Stimulated activated CD4-positive, alpha-beta T cell treated with anti-CD3 and anti-CD28 coated beads, Interleukin-4, amount 100 ng/mL, for 48 hours (primary cell): Measurements from ENCODE around the gene TMEM89.

ENCODE experiments used
- DNase-seq, 2 donors: peaks; one replicate each; pipeline ENCODE4 v3.0.0-alpha.2; 2020; ENCODE audit warnings: low read depth in 2 of 2

TMEM89 gene

DNA sequence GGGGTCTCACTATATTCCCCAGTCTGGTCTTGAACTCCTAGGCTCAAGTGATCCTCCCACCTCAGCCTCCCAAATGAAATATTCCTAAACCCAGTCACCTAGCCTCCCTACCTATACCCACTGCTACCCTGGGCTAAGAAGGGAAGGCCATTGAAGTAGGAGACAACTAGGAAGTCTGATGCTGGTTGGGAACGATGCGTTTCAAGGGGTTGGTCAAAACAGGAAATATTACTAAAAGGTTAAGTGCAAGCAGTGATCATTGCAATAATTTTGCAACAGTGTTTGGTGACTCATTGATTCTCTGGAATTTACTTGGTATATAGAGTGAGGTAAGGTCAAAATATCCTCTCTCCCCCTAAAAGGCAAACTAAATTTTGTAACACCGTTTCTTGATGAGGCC, 7.5 kb downstream of the TMEM89 start:
- no peak for DNase-seq

DNA sequence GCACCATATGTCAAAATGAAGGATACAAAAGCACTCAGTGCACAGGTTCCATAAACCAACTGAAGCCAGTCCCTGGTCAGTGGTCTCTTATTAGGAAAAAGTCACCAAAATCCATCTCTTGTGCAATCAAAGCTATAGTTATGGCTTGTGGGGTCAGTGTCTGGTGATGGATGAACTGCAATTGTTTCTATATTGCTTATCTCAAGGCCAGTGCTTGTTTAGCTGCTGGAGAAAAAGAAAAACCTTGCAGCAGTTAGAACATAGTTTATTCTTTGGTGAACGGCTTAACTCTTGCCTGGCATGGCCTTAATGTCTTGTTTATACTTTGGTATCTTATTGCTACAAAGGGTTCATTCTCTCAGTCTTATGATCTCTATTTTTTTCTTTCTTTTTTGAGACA, 9.3 kb downstream of the TMEM89 start:
- no peak for DNase-seq

DNA sequence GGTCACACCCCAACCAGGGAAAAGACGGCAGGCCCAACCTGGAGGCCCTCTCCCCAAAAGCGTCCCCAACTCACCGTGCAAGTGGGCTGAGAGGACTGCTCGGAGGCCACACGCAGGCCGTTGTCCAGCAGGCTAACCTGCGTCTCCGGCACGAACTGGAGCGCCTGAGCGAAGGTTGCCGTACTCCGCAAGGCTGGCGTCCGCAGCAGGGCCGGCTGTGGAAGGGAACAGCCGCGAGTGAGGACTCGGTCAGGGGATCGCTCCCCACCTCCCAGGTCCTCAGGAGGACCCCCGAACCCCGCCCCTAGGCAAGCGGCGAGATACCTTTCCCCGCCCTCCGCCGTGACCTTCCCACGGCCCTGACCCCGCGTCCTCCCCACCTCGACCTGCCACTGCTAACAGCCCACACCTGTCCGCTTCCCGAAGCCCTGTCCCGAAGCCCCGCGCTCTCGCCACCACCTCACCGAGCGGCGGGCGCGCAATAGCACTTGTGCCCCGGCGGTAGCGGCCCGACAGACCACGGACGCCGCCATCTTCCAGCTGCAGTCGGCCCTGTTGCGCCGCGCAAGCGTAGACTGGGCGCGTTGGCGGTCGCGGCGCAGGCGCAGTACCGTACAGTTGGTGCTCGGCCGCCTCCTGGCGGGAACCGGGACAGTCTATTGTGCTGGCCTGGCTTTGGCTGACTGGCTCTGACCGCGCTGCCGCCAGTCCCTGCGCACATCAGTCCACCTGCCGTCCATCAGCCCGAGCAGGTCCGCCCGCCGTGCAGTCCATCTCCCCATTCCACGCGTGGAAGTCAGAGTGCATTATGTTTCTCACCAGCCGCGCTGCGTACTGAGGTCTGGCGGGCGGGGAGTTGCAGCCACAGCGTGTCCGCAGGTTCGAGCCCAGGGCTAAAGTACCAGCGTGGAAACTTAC, 12.2 kb downstream of the TMEM89 start, which contains the start of gene UQCRC1:
Gene UQCRC1 (minus strand): TSS at position 559 of the 918 bp plus-strand sequence. CDS start 26 bp downstream, at position 533.
- peak; percentile 84 to 87 for DNase-seq

DNA sequence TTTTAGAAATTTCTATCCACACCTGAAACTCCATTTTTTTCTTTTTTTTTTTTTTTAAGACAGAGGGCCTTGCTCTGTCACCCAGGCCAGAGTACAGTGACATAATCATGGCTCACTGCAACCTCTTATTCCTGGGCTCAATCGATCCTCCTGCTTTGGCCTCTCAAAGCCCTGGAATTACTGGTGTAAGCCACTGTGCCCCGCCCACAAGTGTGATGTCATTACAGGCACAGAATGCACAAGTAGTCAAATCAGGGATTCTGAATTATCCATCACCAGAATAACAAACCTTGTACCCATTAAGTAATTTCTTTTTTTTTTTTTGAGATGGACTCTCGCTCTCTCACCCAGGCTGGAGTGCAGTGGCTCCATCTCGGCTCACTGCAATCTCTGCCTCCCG, 14.1 kb downstream of the TMEM89 start:
- peak in 1 of 2 donors; percentile 26 for DNase-seq

DNA sequence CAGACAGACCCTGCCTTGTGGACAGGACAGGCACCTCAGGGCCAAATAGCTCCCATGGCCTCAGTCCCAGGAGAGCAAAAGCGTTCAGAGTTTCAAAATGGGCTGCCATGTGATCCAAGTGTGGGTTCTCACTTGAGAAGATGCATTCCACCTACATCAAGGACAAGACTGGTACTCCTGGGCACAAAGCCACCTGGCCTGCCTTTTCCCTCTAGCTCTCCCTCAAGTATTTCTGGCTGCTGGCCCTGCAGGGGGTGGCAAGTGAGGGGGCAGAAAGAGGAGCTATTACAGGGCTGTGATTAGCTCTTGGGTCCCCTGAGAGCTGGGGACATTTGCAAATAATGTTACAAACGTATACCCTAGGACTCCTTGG, 20.0 kb downstream of the TMEM89 start:
- DNase-seq, result no peak

DNA sequence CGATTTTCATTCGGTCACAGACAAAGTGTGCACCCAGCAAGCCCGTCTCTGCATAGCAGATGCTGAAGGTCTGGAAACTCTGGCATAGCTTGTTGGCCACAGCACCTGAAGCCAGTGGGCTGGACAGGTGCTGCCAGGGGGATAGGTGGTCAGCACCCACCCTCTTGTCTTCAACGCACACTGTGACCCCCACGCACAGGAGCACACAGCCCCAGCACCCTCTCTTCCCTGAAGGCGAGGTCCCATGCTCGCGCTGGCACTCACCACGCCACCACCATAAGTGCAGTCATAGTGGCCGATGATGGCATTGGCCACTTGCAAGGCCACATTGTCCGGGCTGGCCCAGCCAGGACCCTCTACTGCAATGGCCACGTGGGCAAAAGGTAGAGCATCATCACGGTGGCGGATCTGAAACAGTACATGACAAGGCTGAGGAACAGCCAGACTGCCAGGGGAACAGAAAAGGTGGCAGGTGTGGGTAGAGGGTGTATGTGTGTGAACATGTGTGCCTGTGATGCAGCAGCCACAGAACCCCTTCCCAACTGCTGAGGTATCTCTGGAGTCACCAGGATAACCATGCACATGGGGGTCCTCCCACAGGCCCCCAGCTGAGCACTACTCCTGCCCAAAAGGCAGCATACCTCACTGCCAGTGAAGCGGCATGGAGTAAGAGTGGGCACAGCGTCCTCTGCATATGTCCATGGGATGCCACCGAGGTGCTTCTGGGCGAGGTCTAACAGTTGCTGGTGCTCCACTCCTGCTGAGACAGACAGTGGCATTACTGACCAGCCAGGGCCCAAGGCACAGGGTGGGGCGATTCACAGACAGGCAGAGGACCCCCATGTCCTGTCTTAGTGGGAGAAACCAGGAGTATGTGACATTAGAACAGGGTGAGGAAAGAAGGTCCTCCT, 20.6 kb downstream of the TMEM89 start:
- DNase-seq, result no peak

DNA sequence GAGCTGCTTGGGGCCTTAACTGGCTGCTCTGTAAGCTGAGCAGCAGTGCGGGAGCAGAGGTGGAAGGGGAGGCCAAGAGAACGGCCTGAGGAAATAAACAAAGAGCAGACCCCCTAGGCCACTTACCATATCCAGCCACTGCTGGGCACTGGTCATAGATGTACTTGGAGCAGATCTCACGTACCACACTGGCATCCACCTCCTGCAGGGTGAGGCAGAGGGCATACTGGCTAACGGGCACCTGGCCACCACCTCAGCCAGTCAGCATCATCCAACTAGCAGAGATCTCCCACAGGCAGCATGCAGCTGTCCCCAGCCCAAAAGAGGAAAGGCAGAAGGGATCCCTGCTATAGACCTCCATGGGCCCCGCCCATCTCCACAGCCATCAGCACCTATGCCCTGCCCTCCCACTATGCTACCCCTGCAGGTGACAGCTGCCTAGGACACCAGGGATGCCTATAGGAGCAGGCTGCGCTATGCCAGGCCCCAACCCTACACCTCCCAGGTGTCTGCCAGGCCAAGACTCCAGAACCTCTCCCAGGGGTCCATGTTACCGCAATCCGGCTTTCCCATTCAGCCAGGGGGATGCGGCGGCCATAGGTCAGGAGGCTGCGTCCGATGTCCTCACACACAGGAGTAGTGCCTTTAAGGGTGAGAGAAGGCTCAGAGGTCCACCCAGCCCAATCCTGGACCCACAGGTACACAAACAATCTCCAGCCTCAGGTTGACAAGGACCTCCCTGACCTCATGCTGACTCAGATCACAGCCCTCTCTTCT, 21.9 kb downstream of the TMEM89 start:
- DNase-seq, result no peak

DNA sequence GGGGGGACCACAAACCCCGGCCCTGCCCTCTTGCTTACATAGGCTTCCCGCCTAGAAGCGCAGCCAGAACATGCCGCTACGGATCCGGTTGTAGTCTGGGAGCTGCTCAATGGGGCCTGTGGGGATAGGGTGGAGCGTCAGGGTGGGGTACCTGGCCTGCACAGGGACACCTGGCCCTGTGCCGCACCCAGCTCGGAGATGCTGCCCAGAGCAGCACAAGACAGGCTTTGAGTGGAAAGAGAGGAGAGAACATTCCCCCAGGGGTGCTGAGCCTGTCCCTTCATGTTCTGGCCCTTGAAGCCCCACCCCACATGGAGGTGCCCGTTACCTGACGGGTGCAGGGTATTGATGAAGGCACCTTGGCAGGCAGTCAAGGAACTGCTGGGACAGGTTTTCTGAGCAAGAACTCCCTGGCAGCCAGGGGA, 22.5 kb downstream of the TMEM89 start:
- DNase-seq, result no peak

DNA sequence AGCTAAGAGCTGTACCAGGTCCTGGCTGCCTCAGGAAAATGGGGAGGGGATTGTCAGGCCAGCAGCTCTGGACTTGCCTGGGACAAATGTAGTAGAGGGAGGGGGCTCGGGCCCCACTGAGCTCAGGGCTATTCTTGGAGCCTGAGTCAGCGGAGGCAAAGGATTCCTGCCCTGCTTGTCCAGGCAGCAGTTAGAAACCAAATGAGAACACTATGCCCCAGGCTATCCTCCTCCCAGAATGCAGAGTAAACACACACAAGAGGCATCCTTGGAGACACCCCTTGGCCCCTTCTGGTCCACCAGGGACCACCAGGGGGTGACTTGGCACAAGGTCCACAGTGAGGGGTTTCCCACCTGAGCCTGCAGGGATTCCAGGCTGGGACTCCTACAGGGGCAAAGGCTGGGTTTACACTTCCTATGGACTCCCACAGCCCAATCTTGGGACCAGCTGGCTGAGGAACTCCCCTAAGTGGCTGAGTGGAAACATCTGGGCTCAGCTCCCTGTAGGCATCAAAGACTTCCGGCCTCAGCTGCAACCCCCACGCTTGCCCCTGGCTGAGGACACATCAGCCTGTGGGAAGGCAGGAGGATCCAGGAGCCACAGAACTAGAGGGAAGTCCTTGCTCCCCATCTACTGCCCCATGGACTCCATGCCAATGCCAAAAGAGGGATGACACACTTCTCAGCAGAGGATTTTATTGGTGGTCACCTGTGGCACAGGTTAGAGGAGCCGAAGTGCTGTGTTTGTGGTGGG, 23.1 kb downstream of the TMEM89 start:
- DNase-seq, result no peak

DNA sequence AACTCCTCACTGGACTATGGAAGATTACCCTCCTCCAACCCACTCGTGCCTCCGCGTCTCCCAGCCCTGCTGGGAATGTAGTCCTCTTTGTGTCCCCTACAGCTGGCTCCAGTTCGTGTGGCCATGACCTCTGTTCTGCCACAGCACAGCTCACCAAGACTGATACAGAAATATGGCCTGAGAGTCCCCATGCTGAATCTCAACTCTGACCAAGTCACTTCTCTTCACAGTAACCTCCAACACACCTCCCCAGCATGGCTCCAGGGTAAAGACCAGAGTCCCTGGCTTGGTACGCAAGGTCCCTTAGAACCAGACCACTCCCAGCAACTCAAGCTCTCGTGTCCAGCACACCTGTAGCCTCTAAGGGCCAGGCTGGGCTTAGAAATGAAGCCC, 24.2 kb downstream of the TMEM89 start:
- DNase-seq, result no peak

DNA sequence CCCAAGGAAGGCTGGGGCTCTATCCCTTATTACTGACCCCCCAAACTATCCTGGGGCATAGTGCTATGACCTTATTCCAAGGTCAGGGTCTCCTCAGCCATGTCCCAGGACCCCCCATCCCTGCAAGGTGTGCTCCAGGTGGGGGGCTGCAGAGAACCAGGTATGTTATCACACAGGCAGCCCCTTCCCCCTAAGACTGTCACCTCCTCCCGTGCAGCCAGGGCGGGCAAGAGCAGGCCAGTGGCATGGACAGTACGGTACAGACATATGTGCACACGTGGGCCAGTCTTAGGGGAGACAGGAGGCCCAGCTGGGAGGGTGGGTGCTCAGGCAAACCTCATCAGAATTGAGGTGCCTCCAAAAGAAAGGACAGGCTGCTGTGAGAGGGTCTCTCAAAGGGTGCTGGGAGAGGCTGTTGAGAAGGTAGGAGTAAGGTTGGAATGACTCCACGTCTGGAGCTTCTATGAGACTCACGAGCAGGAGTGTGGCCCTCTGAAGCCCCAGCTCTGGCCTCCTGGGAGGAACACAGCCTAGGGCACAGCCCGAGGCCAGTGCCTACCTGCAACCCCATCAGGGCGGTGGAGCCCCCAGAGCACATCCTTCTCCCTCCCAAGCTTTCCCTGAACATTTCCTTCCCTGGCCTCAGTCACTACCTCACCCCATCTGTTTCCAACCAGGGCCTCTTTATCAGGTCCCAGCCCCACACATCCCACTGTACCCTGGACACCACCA, 24.7 kb downstream of the TMEM89 start:
- no peak for DNase-seq

DNA sequence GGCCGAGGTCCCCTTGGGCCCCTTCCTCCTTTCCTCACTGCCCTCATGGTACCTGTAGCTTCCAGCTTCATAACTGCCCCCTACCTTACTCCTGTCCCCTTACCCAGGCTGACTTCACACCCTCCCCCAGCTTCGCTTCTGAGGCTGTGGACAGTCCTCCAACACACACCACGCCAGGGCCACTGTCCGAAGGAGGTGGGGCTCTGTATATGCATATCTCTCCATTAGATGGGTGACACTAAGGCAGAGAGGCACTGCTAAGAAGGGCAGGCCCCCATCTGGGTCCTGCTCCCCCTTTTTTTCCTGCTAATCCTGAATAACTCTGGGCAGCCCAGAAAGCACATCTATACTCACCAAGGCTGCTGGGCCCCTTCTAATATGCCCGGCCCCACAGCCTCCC, 25.4 kb downstream of the TMEM89 start:
- DNase-seq, result no peak

DNA sequence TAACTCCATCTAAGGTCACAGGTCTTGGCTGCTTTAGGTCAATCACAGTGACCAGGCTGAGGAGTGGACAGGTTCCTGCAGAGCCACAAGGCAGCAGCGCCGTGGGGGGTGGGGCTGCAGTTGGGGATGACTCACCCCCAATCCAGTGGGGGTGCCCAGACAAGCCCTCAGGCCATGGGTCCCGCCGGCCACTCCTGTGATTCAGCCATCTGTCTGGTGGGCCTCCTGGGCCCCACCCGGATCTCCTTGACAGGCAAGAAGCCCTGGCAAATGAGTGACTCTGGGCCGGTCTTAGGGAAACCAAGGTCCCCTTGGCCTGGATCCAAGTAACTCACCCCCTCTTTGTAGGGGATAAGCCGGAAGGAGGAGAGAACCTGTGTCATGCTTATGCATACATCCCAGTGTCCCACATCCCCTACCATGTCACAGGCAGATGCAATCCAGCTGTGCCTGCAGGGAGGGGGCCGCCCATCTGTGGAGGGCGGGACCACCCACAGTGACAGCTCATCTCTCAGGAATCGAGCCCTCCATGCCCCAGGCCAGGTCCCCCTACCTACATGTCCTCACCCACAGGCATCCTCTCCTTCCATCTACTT, 25.9 kb downstream of the TMEM89 start:
- DNase-seq, result no peak

DNA sequence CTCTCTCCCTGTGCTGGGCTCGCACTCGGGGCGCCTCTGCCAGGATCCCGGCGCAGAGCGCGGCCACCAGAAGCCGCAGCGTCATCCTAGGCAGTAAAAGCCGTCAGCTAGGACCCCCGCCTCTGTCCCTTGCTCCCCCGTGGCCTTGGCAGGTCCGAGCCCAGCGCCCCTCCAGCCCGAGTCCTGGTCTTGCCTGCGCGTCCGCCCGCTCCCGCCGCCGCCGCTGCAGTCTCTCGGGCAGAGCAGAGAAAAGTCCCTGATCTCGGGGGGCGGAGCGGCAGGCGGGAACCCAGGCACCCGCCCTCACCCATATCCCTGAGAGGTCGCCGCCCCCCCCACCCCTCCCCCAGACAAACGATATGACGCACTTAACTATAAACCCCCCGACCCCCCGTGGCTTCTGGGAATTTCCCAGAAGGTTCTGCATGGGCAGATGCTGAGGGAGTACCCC, 26.5 kb downstream of the TMEM89 start, which contains the start of gene COL7A1:
Gene COL7A1 (minus strand): TSS at position 255 of the 451 bp plus-strand sequence. CDS start 170 bp downstream, at position 85.
- DNase-seq, result no peak

DNA sequence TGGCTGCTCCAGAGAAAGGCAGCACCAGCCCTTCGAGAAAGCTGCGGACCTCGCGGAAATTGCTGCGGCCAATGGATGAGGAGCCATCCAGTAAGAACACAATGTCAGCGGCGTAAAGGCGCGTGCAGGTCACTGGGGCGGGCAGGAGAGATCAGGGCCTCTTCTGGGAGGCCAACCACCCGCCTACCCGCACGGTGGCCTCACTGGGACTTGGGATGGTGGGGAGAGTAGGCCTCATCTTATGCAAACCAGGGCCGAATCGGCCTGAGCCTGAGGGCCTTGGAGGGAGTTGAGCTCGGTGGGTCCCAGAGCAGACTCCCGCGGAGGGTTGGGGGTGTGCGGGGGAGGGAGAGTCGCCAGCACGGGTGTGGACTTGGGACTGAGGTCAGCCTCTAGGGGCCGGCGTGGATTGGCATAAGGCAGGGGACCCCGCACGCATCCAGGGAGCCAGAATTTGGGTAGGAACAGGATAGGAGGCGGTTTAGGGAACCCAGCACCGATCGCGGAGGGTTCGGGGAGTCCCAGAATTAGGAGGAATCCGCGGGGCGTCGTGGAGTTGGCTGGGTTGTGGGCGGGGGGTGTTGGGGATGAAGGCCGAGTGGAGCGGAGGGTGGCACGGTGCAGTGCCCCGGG, 27.0 kb downstream of the TMEM89 start:
- DNase-seq, result no peak

DNA sequence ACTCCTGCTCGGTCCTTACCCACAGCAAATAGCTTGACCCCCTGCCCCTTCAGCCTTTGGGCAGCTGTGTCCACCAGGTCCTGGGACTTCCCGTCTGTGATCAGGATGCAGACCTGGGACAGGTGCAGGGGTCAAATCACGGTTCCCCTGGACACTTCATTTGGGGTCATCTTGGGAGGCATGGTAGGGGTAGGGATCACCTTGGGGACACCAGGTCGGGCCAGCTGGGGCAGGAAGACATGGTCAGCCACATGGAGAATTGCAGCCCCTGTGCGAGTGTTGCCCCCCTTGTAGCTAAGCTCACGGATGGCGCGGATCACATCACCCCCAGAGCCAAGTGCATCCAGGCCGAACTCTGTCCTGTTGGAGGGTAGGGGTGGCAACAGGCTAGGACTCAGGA, 28.2 kb downstream of the TMEM89 start:
- no peak for DNase-seq

DNA sequence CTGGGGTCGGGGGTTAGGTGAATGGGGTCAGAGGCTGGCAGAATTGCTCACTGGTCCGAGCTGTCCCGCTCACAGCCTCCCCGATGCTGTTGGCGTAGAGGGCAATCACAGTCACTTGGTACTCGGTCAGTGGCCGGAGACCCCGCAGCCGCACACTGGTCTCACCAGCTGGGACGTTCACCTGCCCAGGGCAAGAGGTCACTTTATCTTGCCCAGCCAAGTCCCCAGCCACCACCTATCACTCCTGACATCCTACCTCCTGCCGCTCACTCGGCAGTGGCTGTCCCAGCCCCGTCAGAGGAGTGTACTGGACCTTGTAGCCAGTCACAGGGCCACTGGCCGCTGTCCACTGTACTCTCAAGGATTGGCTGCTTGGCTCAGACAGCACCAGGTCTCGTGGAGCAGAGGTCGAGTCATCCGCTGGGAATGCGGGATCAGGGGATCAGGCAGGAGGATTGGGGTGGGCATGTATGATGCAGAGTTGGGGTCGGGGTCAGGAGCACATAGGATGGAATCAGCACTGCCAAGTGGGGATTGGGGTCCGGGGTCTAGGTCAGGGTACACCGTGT, 29.0 kb downstream of the TMEM89 start:
- DNase-seq, result no peak

DNA sequence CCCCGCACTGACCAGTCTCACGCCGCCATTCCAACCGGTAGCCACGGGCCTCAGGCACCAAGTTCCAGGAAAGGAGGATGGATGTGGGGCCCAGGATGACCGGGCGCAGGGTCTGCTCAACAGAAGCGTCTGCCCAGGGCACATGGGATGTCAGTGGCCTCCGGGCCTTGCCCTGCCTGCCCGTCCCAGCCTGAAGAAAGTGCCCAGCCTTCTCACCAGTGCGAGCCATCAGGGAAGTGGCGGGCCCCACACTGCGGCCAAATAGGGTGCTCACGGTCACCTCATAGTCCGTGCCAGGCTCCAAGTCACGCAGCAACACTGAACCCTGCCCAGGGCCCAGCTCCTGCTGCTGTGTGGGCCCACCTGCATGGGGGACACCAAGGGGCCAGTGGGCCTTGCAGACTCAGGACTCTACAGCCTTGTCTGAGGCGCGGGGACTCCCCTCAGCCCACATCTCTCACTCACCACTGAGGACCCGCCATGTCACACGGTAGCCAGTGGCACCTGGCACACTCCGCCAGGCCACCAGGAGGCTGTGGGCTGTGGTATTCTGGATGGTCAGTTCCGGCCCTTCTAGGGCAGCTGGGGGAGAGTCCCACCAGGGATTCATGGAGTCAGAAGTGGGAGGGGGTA, 29.6 kb downstream of the TMEM89 start:
- DNase-seq, result no peak
